GM12874 (cell line): ENCODE measurements around the gene PGAM5.

ENCODE experiments used
- TF ChIP-seq, protein P1 (sequence below): IDR thresholded peaks from 2 replicates; pipeline ENCODE4 v1.5.1; 2011; ENCODE audit warnings: low read depth, mild to moderate bottlenecking, control low read depth, low read length, moderate library complexity; ENCODE audit not compliant: insufficient read depth

The PGAM5 gene

DNA sequence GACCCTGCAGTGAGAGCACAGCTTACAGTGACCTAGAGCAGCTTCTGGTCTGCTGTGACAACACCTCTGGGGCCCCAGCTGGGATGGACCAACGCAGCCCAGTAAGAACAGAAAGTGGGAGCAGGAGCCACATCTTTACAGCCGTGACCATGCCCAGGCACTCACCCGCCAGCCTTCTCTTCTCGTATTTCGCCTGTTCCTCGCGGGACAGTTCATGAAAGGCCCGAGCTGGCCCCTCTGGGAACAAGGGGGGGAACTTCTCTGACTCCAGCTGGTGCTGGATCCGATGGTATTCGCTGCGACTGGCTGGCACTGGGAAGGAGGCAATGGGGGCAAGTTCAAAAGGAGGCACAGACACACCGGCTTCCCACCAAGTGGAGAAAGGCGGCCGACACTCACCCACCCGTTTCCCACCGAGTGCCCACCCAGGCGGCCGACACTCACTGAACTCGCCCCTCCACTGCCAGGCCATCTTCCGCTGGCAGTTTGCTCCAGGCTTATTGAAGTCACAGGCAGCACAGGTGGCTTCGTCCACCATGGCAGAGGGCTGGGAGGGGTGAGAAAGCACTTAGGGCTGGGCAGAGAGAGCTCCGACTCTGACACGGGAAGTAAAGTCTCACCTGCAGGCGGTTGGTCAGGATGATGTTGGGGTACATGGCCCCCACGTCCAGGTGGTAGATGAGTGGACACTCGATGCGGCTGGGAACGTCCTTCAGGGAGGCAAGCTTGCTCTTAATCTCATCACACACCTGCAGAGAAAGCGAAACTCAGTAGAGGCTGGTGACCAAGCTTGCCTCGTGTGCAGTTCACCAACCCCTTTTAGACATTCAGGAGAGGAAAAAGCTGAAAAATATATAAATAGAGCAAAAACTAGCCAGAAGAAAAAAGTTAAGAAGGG lies 42.2 kb upstream of the PGAM5 start:
- TF ChIP-seq, protein P1, sequence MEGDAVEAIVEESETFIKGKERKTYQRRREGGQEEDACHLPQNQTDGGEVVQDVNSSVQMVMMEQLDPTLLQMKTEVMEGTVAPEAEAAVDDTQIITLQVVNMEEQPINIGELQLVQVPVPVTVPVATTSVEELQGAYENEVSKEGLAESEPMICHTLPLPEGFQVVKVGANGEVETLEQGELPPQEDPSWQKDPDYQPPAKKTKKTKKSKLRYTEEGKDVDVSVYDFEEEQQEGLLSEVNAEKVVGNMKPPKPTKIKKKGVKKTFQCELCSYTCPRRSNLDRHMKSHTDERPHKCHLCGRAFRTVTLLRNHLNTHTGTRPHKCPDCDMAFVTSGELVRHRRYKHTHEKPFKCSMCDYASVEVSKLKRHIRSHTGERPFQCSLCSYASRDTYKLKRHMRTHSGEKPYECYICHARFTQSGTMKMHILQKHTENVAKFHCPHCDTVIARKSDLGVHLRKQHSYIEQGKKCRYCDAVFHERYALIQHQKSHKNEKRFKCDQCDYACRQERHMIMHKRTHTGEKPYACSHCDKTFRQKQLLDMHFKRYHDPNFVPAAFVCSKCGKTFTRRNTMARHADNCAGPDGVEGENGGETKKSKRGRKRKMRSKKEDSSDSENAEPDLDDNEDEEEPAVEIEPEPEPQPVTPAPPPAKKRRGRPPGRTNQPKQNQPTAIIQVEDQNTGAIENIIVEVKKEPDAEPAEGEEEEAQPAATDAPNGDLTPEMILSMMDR = no peak

DNA sequence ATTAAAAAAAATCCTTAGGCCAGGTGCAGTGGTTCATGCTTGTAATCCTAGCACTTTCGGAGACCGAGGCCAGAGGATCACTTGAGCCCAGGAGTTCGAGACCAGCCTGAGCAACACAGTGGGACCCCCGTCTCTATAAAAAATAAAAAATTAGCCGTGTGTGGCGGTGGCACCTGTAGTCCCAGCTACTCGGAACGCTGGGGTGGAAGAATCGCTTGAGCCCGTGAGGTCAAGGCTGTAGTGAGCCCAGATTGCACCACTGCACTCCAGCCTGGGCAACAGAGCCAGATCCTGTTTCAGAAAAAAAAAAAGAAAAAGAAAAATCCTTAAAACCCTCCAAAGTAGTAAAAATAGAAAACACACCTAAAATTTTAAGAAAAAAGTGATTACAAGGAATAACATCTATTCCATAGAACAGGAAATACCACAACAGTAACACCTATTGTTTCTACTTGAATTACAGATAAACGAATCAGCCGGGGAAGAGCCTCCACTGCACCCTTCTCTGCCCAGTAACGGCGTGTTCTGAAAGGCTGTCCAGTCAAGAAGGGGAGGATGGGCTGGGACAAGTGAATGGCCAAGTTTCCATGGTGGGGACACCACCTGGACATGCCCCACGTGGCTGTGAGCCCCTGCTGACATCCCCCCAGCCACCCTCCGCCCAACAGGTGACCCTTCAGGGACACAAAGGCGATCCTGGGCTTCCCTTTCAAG lies 41.3 kb upstream of the PGAM5 start:
- TF ChIP-seq, protein P1 = no peak

DNA sequence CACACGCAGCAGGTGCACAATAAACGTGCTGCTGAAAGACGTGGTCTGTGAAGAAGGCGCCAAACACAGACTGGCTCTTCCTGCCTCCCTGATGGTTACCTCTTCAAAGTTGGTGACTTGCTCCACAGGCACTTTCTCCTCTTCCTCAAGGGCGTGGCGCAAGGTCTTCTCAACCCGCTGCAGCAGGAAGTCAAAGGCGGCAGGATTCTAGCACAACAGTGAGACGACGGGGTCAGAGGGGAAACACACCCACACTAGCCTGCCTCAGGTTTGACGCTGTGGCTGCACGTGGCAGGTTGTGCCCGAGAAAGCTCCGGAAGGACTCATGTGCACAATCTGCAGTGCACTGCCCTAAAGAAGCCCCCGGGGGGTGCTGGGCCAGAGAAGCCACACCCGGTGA lies 38.5 kb upstream of the PGAM5 start:
- TF ChIP-seq, protein P1 = no peak

DNA sequence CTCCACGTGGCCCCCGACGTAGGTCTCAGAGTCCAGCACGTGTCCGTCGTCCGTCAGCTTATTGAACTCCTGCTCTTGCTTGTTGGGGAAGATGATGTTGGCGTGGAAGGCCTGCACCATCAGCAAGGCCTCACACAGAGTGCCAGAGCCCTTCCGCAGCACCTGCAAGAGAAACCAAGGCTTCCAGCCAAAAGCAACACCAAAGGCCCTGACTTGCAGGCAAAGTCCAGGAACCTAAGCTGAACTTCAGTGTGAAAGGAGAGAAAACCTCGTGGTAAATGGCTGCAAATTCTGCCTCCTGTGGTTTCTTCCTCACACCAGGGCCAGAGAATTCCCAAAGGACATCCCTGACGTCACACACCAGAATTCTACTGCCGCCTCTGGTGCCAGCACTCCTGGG lies 38.0 kb upstream of the PGAM5 start:
- TF ChIP-seq, protein P1 = no peak

DNA sequence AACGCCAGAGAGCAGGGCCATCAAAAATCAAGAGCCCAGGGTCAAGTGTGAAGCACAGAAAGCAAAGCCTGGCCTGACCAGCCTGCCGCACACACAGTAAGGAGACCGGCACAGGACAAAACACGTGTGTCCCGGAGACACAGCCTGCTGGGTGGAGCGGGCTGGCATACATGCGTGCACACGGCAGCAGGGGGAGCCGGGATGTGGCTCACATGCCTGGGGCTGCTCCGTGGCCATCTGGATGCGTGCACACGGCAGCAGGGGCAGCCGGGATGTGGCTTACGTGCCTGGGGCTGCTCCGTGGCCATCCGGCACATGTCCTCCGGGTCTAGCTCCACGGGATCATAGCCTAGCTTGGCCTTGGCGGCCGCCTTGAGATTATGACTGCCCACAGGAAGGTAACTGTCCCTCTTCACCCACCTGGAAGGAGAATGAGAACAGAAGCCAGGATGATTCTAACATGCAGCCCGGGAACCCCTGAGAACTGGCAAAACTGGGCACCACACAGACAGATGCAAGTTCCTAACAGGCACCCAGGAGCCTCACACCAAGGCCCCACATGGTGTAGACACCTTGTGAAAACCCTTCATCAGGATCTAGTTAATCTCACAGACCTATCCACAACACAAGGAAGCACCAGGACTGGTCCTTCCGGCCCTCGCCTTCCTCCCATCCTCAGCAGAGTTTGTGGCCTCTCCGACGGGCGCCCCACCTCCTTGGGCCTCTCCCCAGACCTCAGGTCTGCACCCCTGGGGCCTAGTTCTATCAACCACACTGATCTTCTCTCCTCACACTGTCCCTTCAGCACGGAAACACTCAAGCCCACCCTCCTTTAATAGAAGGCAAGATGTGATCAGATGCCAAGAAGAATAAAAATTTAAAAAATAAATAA lies 37.1 kb upstream of the PGAM5 start:
- TF ChIP-seq, protein P1 = no peak

DNA sequence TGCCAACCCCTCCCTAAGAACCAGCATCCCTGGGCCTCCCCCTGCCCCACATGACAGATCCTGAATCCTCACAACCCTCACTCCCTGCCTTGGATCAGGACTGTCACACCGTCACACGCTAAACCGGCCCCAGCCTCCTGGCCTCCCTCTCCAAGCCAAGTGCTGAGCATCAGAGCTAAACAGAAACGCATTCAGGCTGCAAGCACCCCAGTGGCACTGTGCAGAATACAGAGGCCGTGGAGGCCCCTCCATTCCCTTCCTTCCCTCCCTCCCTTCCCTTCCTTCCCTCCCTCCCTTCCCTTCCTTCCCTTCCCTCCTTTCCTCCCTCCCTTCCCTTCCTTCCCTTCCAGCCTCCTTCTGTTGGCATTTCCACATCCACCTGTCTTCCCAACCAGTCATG lies 36.1 kb upstream of the PGAM5 start:
- TF ChIP-seq, protein P1 = no peak

DNA sequence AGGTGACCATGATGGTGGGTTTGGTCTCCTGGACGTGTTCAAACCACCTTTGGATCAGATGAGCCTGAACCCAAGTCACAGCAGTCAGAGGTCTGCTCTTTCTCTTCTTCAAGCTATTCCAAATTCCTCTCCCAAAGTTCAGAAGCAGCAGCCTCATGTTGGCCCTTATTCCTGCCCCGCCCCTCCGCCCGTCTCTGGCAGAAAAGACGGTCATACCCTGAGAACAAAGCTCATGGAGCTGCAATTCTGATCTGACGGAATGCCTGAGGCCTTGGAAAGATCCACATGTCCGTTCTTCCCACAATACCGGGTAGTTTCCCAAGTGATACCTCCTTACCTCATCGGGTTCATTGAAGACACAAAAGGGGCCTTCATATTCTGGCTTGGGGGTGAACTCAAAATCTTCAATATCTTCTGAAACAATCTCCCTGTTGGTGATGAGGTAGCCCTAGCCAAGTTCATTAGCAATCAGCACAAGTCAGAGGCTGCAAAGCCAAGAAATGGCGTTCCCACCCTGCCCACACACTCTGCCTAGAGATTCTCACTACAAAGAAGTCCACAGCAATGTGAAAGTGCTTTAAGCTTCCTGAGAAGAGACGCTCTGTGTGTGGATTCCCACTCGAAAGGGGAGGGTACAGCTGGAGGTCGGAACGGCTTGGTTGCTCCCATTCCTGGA lies 34.7 kb upstream of the PGAM5 start:
- TF ChIP-seq, protein P1 = no peak
